Keratinocyte (primary cell): ENCODE data around the gene SAG. TPM values are rescaled to one million over a fixed set of nuclear protein-coding genes. Genes with fewer than 3 reads are reported as not detected.

ENCODE experiments used
- DNase-seq: peaks from one replicate; pipeline ENCODE4 v3.0.0-alpha.2; 2011; ENCODE audit warnings: low read depth, missing footprints, low spot score
- FAIRE-seq: peaks from 2 replicates; lab custom pipeline; 2011; peaks lifted over from hg19 to GRCh38; lab: Jason Lieb, UNC
- H2AFZ ChIP-seq: 2 replicates; pipeline ENCODE4 v1.6.0; 2012; ENCODE audit warnings: low read length, control low read depth, inconsistent platforms; ENCODE audit not compliant: control insufficient read depth
- H3K27ac ChIP-seq: 2 replicates; pipeline ENCODE4 v1.5.1; 2011; ENCODE audit warnings: low read length; ENCODE audit not compliant: control insufficient read depth, insufficient read depth
- H3K27me3 ChIP-seq: 3 replicates; pipeline ENCODE4 v1.6.0; 2011; ENCODE audit warnings: low read length; ENCODE audit not compliant: control insufficient read depth, insufficient read depth; ENCODE audit errors: extremely low read depth
- H3K36me3 ChIP-seq, 2 experiments: 2 replicates in 1 of 2; 3 replicates in 1 of 2; pipeline ENCODE4 v1.5.1; 2011; ENCODE audit warnings: low read length in 2 of 2, mild to moderate bottlenecking in 1 of 2; ENCODE audit not compliant: control insufficient read depth in 2 of 2, insufficient read depth in 2 of 2; ENCODE audit errors: extremely low read depth in 1 of 2
- H3K4me1 ChIP-seq: 3 replicates; pipeline ENCODE4 v1.5.1; 2011; ENCODE audit warnings: low read length; ENCODE audit not compliant: control insufficient read depth, insufficient read depth; ENCODE audit errors: extremely low read depth
- H3K4me2 ChIP-seq: 3 replicates; pipeline ENCODE4 v1.6.0; 2011; ENCODE audit warnings: low read depth, low read length; ENCODE audit not compliant: control insufficient read depth, insufficient read depth; ENCODE audit errors: extremely low read depth
- H3K4me3 ChIP-seq, 3 experiments: fragments of 200-600 bp in 1 of 3; sonication (generic) in 1 of 3; 2 replicates in 2 of 3; 3 replicates in 1 of 3; pipeline ENCODE4 v1.5.1; 2011 to 2016; ENCODE audit warnings: low read length in 3 of 3, mild to moderate bottlenecking in 3 of 3, control low read depth in 2 of 3, inconsistent platforms in 1 of 3, low read depth in 1 of 3, mixed read lengths in 1 of 3, mixed run types in 1 of 3, moderate library complexity in 1 of 3; ENCODE audit not compliant: control insufficient read depth in 2 of 3, insufficient read depth in 2 of 3; ENCODE audit errors: extremely low read depth in 1 of 3
- H3K79me2 ChIP-seq: 2 replicates; pipeline ENCODE4 v1.6.0; 2012; ENCODE audit warnings: low read length; ENCODE audit not compliant: control insufficient read depth, insufficient read depth
- H3K9ac ChIP-seq: 3 replicates; pipeline ENCODE4 v1.6.0; 2011; ENCODE audit warnings: low read length; ENCODE audit not compliant: control insufficient read depth, insufficient read depth; ENCODE audit errors: extremely low read depth
- H3K9me1 ChIP-seq: 3 replicates; pipeline ENCODE4 v1.6.0; 2011; ENCODE audit warnings: low read length; ENCODE audit not compliant: control insufficient read depth, insufficient read depth; ENCODE audit errors: extremely low read depth
- H3K9me3 ChIP-seq: 2 replicates; pipeline ENCODE4 v1.5.1; 2012; ENCODE audit warnings: low read depth, low read length; ENCODE audit not compliant: control insufficient read depth
- H4K20me1 ChIP-seq: 3 replicates; pipeline ENCODE4 v1.6.0; 2011; ENCODE audit warnings: low read length; ENCODE audit not compliant: control insufficient read depth, insufficient read depth; ENCODE audit errors: extremely low read depth
- CTCF ChIP-seq, 3 experiments: IDR thresholded peaks in 1 of 3; conservative IDR thresholded peaks in 1 of 3; optimal IDR thresholded peaks in 1 of 3; 2 replicates in 2 of 3; 3 replicates in 1 of 3; pipeline versions ENCODE3 to v1.5.1; 2011; ENCODE audit warnings: low read length in 3 of 3, mild to moderate bottlenecking in 3 of 3, moderate library complexity in 2 of 3, control low read depth in 1 of 3, inconsistent platforms in 1 of 3; ENCODE audit not compliant: insufficient read depth in 2 of 3; ENCODE audit errors: extremely low read depth in 1 of 3
- EZH2 ChIP-seq: IDR thresholded peaks from one replicate; pipeline ENCODE4 v1.6.1; 2012; ENCODE audit warnings: inconsistent platforms, mild to moderate bottlenecking, low read length, moderate library complexity
- dilution Hi-C: fragments of 300-500 bp; cut with MboI; formaldehyde crosslinking; loops from one replicate; pipeline ENCODE4 v1.7.0; 2020; ENCODE audit warnings: low sequenced_read_pairs; ENCODE audit not compliant: extremely low pct_ligation_motif_present
- polyA plus RNA-seq, 5 experiments: library from polyadenylated mRNA; depleted of rRNA in 3 of 5; stranded (reverse) in 3 of 5; stranded (forward) in 1 of 5; unstranded in 1 of 5; fragments of >200 nt; gene quantifications; 1 replicate in 1 of 5; 2 replicates in 3 of 5; 3 replicates in 1 of 5; pipeline versions ENCODE4 v1.2.1 to v1.2.3, GENCODE V29; 2011 to 2012; ENCODE audit warnings: missing spikeins in 2 of 5, low read depth in 1 of 5, low replicate concordance in 1 of 5

SAG gene
- polyA plus RNA-seq, 1 donor (not counting 4 experiments of a cell fraction or from before 2014, with no cell fraction given) = not detected

GRCh38 chr2:233263045-233263570 is 44.5 kb upstream of the SAG start:
- H3K36me3 ChIP-seq = peaks cover 35 to 38% of the 10 kb centered on the region in 2 experiments
- H3K79me2 ChIP-seq = peaks cover 26% of the 10 kb centered on the region
- no peak overlapping the region for H3K27ac ChIP-seq
- H4K20me1 ChIP-seq = peaks cover 2% of the 10 kb centered on the region
- H3K9ac ChIP-seq = no peak overlapping the region
- no peaks in the 10 kb centered on the region for H3K9me3 ChIP-seq
- no peaks in the 10 kb centered on the region for H3K27me3 ChIP-seq
- dilution Hi-C loops = no loop called here
- H3K4me3 ChIP-seq = no peak overlapping the region
- TF ChIP-seq CTCF (optimal IDR thresholded peaks at IDR 0.05 in 1 of 3, IDR thresholded peaks at IDR 0.05 in 1 of 3, conservative IDR thresholded peaks at IDR 0.05 in 1 of 3; ENCODE audit: extremely low read depth in 1 of 3, insufficient read depth in 2 of 3, low read length in 3 of 3) (no peak), EZH2 (no peak)
- H3K4me2 ChIP-seq = no peak overlapping the region
- no peaks in the 10 kb centered on the region for H3K4me1 ChIP-seq
- no peaks in the 10 kb centered on the region for H3K9me1 ChIP-seq
- H2AFZ ChIP-seq = no peak overlapping the region
- DNase-seq (no peak), FAIRE-seq (no peak)

- TF ChIP-seq CTCF (optimal IDR thresholded peaks at IDR 0.05 in 1 of 3, IDR thresholded peaks at IDR 0.05 in 1 of 3, conservative IDR thresholded peaks at IDR 0.05 in 1 of 3; ENCODE audit: extremely low read depth in 1 of 3, insufficient read depth in 2 of 3, low read length in 3 of 3) (no peak), EZH2 (no peak)
- H4K20me1 ChIP-seq = peaks cover 2% of the 10 kb centered on the region
- no peaks in the 10 kb centered on the region for H3K27me3 ChIP-seq
- FAIRE-seq = no peak
- no peak overlapping the region for H3K9ac ChIP-seq
- H3K4me3 ChIP-seq = no peak overlapping the region
- peaks cover 14% of the 10 kb centered on the region for H3K79me2 ChIP-seq
- no peak overlapping the region for H2AFZ ChIP-seq
- H3K36me3 ChIP-seq = peaks cover 36 to 37% of the 10 kb centered on the region in 2 experiments
- H3K9me3 ChIP-seq = no peaks in the 10 kb centered on the region
- dilution Hi-C loops = no loop called here
- H3K9me1 ChIP-seq = no peaks in the 10 kb centered on the region
- DNase-seq = no peak
- no peaks in the 10 kb centered on the region for H3K4me1 ChIP-seq
- H3K4me2 ChIP-seq = no peak overlapping the region
- no peak overlapping the region for H3K27ac ChIP-seq
Observed at GRCh38 chr2:233264667-233265066, 42.9 kb upstream of the SAG start.
